Mesendoderm (in vitro differentiated cells): ENCODE measurements around the gene HSF2.

Source experiments
- DNase-seq: peaks from one replicate; pipeline ENCODE4 v3.0.0; 2013
- H2AK5ac ChIP-seq: 2 replicates; pipeline ENCODE4 v1.6.1; 2013; ENCODE audit warnings: low read length, inconsistent platforms
- H2BK120ac ChIP-seq: 2 replicates; pipeline ENCODE4 v1.6.1; 2013; ENCODE audit warnings: low read depth, mild to moderate bottlenecking, low read length, moderate library complexity, mixed read lengths
- H2BK15ac ChIP-seq: replicated peaks from 2 replicates; pipeline ENCODE4 v1.6.1; 2013; ENCODE audit warnings: low read depth, mild to moderate bottlenecking, moderate library complexity
- H2BK5ac ChIP-seq: 2 replicates; pipeline ENCODE4 v1.6.1; 2013; ENCODE audit warnings: low read length, inconsistent platforms
- H3K18ac ChIP-seq: 2 replicates; pipeline ENCODE4 v1.6.1; 2013; ENCODE audit warnings: mild to moderate bottlenecking, low read length, mixed read lengths
- H3K23ac ChIP-seq: one replicate; pipeline ENCODE4 v1.6.1; 2013; ENCODE audit warnings: low read length
- H3K27ac ChIP-seq: 2 replicates; pipeline ENCODE4 v1.5.1; 2013; ENCODE audit warnings: low read depth, mild to moderate bottlenecking, inconsistent platforms, low read length, moderate library complexity
- H3K27me3 ChIP-seq: 2 replicates; pipeline ENCODE4 v1.6.1; 2013; ENCODE audit warnings: low read length, control low read depth, mild to moderate bottlenecking, inconsistent platforms; ENCODE audit not compliant: insufficient read depth, poor library complexity
- H3K36me3 ChIP-seq: 2 replicates; pipeline ENCODE4 v1.6.1; 2013; ENCODE audit warnings: low read length, inconsistent platforms; ENCODE audit not compliant: control insufficient read depth, insufficient read depth
- H3K4ac ChIP-seq: one replicate; pipeline ENCODE4 v1.6.1; 2013; ENCODE audit warnings: low read depth, mild to moderate bottlenecking, low read length, moderate library complexity
- H3K4me1 ChIP-seq: 2 replicates; pipeline ENCODE4 v1.6.1; 2013; ENCODE audit warnings: low read depth, low read length, inconsistent platforms; ENCODE audit not compliant: control insufficient read depth
- H3K4me2 ChIP-seq: 2 replicates; pipeline ENCODE4 v1.6.1; 2013; ENCODE audit warnings: low read length
- H3K4me3 ChIP-seq: 2 replicates; pipeline ENCODE4 v1.5.1; 2013; ENCODE audit warnings: mild to moderate bottlenecking, low read length
- H3K56ac ChIP-seq: one replicate; pipeline ENCODE4 v1.6.1; 2013; ENCODE audit warnings: low read length
- H3K79me1 ChIP-seq: 2 replicates; pipeline ENCODE4 v1.6.1; 2013; ENCODE audit warnings: low read length, inconsistent platforms
- H3K79me2 ChIP-seq: 2 replicates; pipeline ENCODE4 v1.6.1; 2013; ENCODE audit warnings: mild to moderate bottlenecking, low read length; ENCODE audit not compliant: control insufficient read depth, insufficient read depth
- H3K9ac ChIP-seq: 2 replicates; pipeline ENCODE4 v1.6.1; 2013; ENCODE audit warnings: low read length, inconsistent platforms
- H4K5ac ChIP-seq: one replicate; pipeline ENCODE4 v1.6.1; 2013; ENCODE audit warnings: low read length
- H4K8ac ChIP-seq: one replicate; pipeline ENCODE4 v1.6.1; 2013; ENCODE audit warnings: low read depth, mild to moderate bottlenecking, control low read depth, low read length, moderate library complexity
- WGBS: extraction: QIAGEN DNeasy Blood & Tissue Kit; methylation state at CpG from one replicate; pipeline ENCODE4 v1.1.7; 2013; ENCODE audit warnings: low lambda C conversion rate, missing lambda C conversion rate; ENCODE audit not compliant: insufficient coverage; ENCODE audit errors: extremely low coverage; 5-methylcytosine and 5-hydroxymethylcytosine counted together

HSF2 gene

DNA sequence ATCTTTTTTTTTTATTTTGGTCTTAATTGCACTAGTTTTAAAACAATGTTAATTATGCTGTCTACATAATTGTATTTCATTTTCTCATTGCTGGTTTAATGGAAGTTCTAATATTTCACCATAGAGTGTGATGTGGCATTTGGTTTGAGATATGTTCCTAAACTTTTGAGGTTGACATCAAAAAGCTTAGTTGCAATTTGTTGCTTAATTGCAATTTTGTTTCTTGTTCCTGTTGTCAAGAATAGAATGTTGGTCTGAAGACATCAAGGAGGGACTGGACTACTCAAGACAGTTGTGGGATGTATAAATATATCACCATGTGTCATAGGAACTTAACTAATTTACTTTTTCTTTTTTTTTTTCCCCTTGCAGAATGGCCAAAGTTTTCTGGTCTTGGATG is 12.5 kb downstream of the HSF2 start:
- no peak overlapping the region for H4K5ac ChIP-seq
- H3K27ac ChIP-seq: no peak overlapping the region
- H3K27me3 ChIP-seq: no peaks in the 10 kb centered on the region
- DNase-seq: no peak
- no peak overlapping the region for H2BK15ac ChIP-seq
- H2BK5ac ChIP-seq: no peak overlapping the region
- H3K4ac ChIP-seq: no peak overlapping the region
- H3K23ac ChIP-seq: no peak overlapping the region
- no peaks in the 10 kb centered on the region for H3K79me2 ChIP-seq
- no peak overlapping the region for H4K8ac ChIP-seq
- H3K79me1 ChIP-seq: peaks cover 3% of the 10 kb centered on the region
- no peak overlapping the region for H3K9ac ChIP-seq
- no peak overlapping the region for H3K18ac ChIP-seq
- no peak overlapping the region for H3K4me2 ChIP-seq
- H3K4me1 ChIP-seq: no peaks in the 10 kb centered on the region
- no peak overlapping the region for H3K4me3 ChIP-seq
- H3K56ac ChIP-seq: no peak overlapping the region
- H2BK120ac ChIP-seq: no peak overlapping the region
- H2AK5ac ChIP-seq: no peak overlapping the region
- no peaks in the 10 kb centered on the region for H3K36me3 ChIP-seq

DNA sequence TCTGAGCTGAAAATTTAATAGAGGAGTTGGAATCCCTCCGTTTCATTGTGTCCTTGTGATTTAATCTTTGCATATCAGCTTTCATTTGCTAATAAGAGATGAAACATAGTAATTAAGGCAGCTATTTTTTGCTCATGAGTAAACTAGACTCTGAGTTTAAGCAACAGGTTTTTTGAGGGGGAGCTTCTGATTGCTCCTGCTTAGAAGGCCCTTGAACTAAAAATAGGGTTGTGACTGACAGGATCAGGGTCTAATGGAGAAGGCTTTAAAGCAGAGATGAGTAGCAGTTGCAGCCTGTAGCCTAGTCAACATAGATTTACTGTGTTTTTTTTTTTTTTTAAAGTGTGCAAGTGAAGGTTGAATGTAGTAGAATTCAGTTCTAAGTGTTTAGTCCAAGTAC is 17.4 kb downstream of the HSF2 start:
- Histone ChIP-seq H3K56ac (no peak overlapping the region), H4K8ac (no peak overlapping the region), H2BK5ac (no peak overlapping the region), H3K23ac (no peak overlapping the region), H3K18ac (no peak overlapping the region), H3K4me2 (no peak overlapping the region), H3K4me3 (no peak overlapping the region), H3K79me2 (no peaks in the 10 kb centered on the region), H4K5ac (no peak overlapping the region), H2AK5ac (no peak overlapping the region), H3K27ac (no peak overlapping the region), H3K4me1 (no peaks in the 10 kb centered on the region), H3K27me3 (no peaks in the 10 kb centered on the region), H3K79me1 (no peaks in the 10 kb centered on the region), H2BK120ac (no peak overlapping the region), H3K36me3 (no peaks in the 10 kb centered on the region), H3K9ac (no peak overlapping the region), H2BK15ac (no peak overlapping the region), H3K4ac (no peak overlapping the region)
- no CpG with 5 or more reads among the region's 1 CpG for WGBS
- DNase-seq: no peak

DNA sequence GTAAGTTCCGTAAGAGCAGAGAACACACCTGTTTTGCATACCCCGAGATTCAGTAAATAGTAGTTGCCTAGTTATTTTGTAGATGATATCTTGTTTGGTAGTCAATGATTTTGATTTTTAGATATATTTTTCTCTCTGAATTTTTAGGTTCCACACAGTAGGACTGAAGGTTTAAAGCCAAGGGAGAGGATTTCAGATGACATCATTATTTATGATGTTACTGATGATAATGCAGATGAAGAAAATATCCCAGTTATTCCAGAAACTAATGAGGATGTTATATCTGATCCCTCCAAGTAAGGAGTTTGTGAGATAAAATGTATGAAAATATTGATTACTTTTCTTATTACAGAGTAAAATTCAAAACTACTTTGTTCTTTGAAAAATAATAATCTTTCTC is 22.6 kb downstream of the HSF2 start:
- Histone ChIP-seq H3K23ac (no peak overlapping the region), H3K27me3 (no peaks in the 10 kb centered on the region), H3K56ac (no peak overlapping the region), H3K9ac (no peak overlapping the region), H2BK120ac (no peak overlapping the region), H4K5ac (no peak overlapping the region), H3K18ac (no peak overlapping the region), H2BK5ac (no peak overlapping the region), H3K79me2 (no peaks in the 10 kb centered on the region), H4K8ac (no peak overlapping the region), H3K4me2 (no peak overlapping the region), H2BK15ac (no peak overlapping the region), H3K79me1 (no peaks in the 10 kb centered on the region), H3K27ac (no peak overlapping the region), H3K4ac (no peak overlapping the region), H3K4me3 (no peak overlapping the region), H2AK5ac (no peak overlapping the region), H3K36me3 (no peaks in the 10 kb centered on the region), H3K4me1 (no peaks in the 10 kb centered on the region)
- no peak for DNase-seq
- no CpG with 5 or more reads among the region's 2 CpGs for WGBS

DNA sequence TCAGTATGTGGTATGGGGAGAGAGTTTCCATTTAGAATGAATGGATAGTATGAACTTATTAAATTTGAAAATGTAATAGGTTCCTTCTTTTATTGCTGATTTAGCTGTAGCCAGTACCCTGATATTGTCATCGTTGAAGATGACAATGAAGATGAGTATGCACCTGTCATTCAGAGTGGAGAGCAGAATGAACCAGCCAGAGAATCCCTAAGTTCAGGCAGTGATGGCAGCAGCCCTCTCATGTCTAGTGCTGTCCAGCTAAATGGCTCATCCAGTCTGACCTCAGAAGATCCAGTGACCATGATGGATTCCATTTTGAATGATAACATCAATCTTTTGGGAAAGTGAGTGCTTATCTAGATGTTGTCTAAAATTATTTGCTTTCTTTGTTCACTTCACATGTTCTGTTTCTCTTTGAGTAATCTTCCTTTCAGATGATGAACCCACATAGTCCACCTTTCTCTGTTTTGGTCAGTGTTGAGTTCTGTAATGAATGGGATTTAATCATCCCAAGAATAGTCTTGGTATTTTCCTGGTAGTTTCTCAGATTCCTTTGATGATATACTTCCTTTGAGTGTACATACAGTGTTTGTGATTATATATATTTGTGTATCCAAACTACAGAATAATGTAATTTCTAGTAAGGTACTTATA is 23.3 kb downstream of the HSF2 start:
- Histone ChIP-seq H2AK5ac (no peak overlapping the region), H3K36me3 (no peaks in the 10 kb centered on the region), H3K4me1 (no peaks in the 10 kb centered on the region), H3K79me1 (no peaks in the 10 kb centered on the region), H4K8ac (no peak overlapping the region), H3K4me3 (no peak overlapping the region), H3K27ac (no peak overlapping the region), H2BK15ac (no peak overlapping the region), H3K4ac (no peak overlapping the region), H3K27me3 (no peaks in the 10 kb centered on the region), H3K9ac (no peak overlapping the region), H3K18ac (no peak overlapping the region), H3K56ac (no peak overlapping the region), H3K4me2 (no peak overlapping the region), H3K23ac (no peak overlapping the region), H2BK5ac (no peak overlapping the region), H3K79me2 (no peaks in the 10 kb centered on the region), H4K5ac (no peak overlapping the region), H2BK120ac (no peak overlapping the region)
- DNase-seq: no peak
- no CpG with 5 or more reads among the region's 1 CpG for WGBS

DNA sequence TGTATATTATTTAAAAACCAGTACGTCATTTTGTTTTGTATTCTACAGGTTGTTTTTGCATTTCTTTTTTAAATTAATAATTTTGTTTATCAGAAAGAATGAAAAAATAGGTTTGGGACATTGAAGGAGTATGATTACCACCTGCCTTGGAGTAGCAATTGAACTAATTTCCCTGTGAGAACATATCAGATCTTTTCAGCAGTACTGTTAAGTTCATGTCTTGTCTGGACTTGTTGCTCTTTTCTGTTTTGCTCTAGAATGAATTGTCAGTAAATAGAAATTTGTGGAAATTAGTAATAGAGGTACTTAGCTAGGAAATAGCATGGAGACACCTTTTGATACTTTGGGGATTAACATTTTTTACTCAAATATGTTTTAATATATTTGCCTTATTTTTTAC is 24.3 kb downstream of the HSF2 start:
- H4K5ac ChIP-seq: no peak overlapping the region
- no peaks in the 10 kb centered on the region for H3K79me2 ChIP-seq
- no peak overlapping the region for H2BK120ac ChIP-seq
- WGBS: no CpG with 5 or more reads among the region's 1 CpG
- no peaks in the 10 kb centered on the region for H3K4me1 ChIP-seq
- no peak overlapping the region for H3K4me2 ChIP-seq
- H2AK5ac ChIP-seq: no peak overlapping the region
- H2BK15ac ChIP-seq: no peak overlapping the region
- H3K27ac ChIP-seq: no peak overlapping the region
- H3K4ac ChIP-seq: no peak overlapping the region
- H3K23ac ChIP-seq: no peak overlapping the region
- H3K18ac ChIP-seq: no peak overlapping the region
- H3K56ac ChIP-seq: no peak overlapping the region
- H3K27me3 ChIP-seq: no peaks in the 10 kb centered on the region
- no peaks in the 10 kb centered on the region for H3K36me3 ChIP-seq
- H4K8ac ChIP-seq: no peak overlapping the region
- no peak overlapping the region for H2BK5ac ChIP-seq
- H3K9ac ChIP-seq: no peak overlapping the region
- DNase-seq: no peak
- H3K79me1 ChIP-seq: no peaks in the 10 kb centered on the region
- no peak overlapping the region for H3K4me3 ChIP-seq

DNA sequence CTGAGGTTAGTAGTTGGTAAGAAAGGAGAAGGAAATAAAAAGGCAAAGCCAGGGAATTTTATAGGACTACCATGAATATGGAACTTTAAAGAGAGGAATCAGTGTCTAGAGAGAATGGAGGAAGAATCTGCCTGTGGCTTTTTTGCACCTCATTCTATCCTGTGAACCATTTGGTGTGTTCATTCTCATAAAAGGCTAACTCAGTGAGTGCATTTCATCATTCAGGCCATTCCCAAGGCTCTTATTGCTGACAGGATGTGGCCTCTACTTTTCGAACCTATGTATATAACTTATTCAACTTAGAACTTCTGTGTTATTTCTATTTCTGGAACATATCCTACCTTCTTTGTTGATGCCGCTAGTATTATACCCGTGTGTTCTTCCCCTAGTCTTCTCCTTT is 27.1 kb downstream of the HSF2 start:
- no peak overlapping the region for H3K56ac ChIP-seq
- no peaks in the 10 kb centered on the region for H3K36me3 ChIP-seq
- H2BK15ac ChIP-seq: no peak overlapping the region
- no peak overlapping the region for H3K4ac ChIP-seq
- H3K23ac ChIP-seq: no peak overlapping the region
- no peaks in the 10 kb centered on the region for H3K79me2 ChIP-seq
- no peak overlapping the region for H2BK5ac ChIP-seq
- H4K8ac ChIP-seq: no peak overlapping the region
- no peak overlapping the region for H4K5ac ChIP-seq
- no peak overlapping the region for H3K18ac ChIP-seq
- no peak overlapping the region for H2BK120ac ChIP-seq
- H3K4me1 ChIP-seq: no peaks in the 10 kb centered on the region
- no peak overlapping the region for H2AK5ac ChIP-seq
- H3K4me2 ChIP-seq: no peak overlapping the region
- H3K79me1 ChIP-seq: no peaks in the 10 kb centered on the region
- no peak overlapping the region for H3K27ac ChIP-seq
- H3K9ac ChIP-seq: no peak overlapping the region
- WGBS: no CpG with 5 or more reads among the region's 3 CpGs
- DNase-seq: no peak
- H3K27me3 ChIP-seq: no peaks in the 10 kb centered on the region
- no peak overlapping the region for H3K4me3 ChIP-seq
